ENCODE results near the gene KCNAB2.

Gene KCNAB2

DNA sequence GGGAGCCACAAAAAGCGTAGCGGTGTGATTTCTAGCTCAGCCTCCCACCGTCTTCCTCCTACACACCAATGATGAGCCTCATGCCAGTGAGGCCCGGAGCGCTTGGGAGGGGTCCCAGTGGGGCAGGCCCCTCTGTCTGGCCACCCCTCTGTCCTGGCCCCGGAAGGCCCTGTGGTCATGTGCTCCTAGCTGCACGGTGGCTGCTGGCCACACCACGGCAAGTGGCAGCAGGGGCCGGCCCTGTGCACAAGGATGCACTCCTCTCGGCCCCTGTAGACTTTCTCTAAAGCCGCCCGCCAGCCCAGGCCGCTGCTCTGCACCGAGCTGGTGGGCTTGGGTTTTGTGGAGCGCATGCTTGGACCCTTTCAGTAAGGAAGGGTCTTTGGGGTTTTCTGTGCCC is 53.6 kb downstream of the KCNAB2 start:
- TF ChIP-seq, protein P1, sequence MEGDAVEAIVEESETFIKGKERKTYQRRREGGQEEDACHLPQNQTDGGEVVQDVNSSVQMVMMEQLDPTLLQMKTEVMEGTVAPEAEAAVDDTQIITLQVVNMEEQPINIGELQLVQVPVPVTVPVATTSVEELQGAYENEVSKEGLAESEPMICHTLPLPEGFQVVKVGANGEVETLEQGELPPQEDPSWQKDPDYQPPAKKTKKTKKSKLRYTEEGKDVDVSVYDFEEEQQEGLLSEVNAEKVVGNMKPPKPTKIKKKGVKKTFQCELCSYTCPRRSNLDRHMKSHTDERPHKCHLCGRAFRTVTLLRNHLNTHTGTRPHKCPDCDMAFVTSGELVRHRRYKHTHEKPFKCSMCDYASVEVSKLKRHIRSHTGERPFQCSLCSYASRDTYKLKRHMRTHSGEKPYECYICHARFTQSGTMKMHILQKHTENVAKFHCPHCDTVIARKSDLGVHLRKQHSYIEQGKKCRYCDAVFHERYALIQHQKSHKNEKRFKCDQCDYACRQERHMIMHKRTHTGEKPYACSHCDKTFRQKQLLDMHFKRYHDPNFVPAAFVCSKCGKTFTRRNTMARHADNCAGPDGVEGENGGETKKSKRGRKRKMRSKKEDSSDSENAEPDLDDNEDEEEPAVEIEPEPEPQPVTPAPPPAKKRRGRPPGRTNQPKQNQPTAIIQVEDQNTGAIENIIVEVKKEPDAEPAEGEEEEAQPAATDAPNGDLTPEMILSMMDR (IDR thresholded peaks at IDR 0.05; ENCODE audit: insufficient read depth, low read depth, low read length, missing control alignments): no peak
- no peak overlapping the region for H3K4me3 ChIP-seq (ENCODE audit: low read depth, low read length)
- DNase-seq (ENCODE audit: low read depth): no peak

DNA sequence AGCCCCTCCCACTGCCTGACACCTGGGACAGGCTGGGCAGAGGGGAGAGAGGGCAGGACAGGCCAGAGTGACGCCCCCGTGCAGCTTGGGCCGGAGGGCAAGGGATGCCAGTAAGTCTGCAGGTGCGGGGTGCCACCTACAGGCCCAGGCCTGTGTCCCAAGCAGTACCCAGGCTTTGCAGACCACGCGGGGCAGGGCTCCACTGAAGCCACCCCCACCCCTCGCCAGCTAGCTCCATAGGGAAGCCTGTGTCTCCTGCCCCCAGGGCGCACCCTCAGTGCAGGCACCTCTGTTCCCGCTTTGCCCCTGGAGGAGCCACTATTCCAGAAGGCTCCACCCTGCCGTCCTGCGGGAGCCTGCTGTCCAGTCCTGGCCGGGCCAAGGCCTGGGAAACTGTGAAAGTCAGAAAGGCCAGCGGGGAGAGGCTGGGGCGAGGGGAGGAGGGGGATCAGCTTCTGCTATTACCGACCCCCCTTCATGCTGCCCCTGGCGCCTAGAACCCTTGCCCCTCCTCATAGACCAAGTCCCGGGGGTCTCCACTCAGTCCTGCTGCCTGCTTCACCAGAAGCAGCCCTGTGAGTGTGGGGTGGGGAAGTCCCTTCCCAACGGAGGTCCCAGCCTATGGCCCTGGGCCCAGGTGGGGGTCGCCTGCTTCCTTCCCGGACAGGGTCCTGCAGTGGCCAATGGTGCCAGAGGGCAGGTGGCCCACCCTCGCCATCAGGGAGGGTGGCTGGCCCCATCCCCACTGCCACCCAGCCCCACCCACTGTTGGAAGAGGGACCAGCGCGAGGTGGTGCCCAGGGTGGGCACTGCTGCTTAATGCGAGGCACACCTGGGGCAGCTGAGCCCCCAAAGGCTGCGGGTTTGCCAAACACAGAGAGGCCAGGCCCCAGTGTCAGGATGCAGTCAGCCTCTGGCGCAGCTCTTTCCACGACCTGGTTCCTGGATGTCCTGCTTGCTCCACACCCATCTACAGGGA is 54.4 kb downstream of the KCNAB2 start:
- TF ChIP-seq, protein P1 (IDR thresholded peaks at IDR 0.05; ENCODE audit: insufficient read depth, low read depth, low read length, missing control alignments): peak; percentile 21
- no peak for DNase-seq (ENCODE audit: low read depth)
- no peak overlapping the region for H3K4me3 ChIP-seq (ENCODE audit: low read depth, low read length)

DNA sequence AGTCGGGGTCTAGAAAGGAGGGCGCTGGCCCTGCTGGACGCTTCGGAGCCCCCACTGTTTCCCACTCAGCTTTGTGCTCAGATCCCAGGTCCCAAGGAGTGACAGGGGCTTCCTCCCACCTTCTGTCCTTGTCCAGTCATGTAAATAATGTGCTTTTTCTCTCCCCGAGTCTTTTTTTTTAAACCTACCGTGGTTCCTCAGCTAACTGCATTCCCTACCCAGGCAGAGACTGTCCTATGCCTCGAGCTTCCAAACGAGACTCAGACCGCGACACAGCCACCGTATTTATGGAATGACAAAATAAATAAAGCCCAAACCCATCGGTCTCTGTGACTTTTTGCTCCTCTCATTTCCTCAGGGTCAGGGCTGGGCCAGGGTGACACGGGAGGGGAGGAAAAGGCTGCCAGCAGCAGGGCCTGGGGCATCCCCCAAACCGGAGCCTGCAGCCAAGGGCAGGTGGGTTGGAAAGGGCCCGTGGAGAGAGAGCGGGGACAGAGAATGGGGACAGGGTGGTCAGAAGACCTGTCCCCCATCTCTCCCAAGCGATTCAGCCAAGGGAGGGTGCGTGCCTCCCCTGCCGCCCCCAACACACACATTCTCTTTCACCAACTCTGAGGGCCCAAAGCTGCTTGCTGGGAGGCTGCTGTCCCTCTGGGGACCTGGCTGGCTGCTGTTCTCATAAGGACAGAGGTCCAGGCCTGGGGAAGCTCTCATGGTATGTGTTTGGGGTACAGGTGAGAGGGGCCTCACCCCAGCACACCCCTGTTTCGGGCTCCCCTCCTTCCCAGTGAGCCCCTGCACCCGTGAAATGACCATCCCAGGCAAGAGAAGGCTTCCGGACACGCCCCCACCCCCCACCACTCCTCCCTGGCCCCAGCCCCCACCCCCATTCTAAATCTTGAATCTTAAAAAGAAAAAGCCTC is 55.4 kb downstream of the KCNAB2 start:
- DNase-seq (ENCODE audit: low read depth): no peak
- H3K4me3 ChIP-seq (ENCODE audit: low read depth, low read length): no peak overlapping the region
- TF ChIP-seq, protein P1 (IDR thresholded peaks at IDR 0.05; ENCODE audit: insufficient read depth, low read depth, low read length, missing control alignments): no peak

DNA sequence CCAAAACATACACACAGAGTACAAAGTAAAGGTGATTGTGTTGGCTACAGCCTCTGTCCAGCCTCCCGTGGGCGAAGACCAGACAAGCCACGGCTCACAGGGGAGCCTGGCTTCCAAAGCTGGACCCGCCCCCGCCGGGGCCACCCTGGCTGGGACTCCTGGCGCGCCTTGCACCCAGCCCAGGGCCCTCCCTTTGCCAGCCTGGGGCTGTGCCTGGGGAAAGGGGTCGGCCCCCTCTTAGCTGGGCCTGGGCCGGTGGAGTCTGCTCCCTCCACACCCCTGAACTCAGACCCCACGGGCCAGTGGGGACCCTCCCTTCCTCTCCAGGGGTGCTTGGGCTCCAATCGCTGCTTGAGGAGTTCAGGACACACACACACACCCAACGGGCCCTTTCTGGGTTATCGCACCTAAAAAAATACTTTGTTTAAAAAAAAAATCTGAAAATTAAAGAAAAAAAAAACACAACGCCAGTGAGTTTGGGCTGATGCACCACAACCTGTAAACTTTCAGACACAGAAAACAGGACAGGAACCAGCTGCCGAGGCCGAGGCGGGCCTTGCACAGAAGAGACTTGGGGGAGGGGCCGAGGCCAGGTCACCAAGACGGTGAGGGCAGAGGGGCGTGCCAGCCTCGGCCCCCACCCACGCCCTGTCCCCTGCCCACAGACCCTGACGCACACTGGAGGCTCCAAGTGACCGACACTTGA is 56.3 kb downstream of the KCNAB2 start:
- TF ChIP-seq, protein P1 (IDR thresholded peaks at IDR 0.05; ENCODE audit: insufficient read depth, low read depth, low read length, missing control alignments): no peak
- no peak for DNase-seq (ENCODE audit: low read depth)
- H3K4me3 ChIP-seq (ENCODE audit: low read depth, low read length): no peak overlapping the region

DNA sequence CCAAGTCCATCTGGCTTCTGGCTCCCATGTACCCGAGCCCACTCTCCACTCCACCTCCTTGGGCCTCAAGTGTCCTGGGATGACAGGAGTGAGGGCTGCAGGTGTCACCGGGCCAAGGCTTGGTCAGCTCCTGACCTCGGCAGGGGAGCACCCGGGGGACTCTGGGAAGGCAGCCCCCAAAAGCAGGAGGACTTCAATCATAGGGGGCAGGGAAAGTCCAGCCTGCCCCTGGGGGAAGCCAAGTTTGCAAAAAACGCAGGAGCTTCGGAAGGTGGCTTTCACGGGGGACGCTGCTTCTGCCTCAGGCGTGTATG is 56.8 kb downstream of the KCNAB2 start:
- DNase-seq (ENCODE audit: low read depth): no peak
- no peak overlapping the region for H3K4me3 ChIP-seq (ENCODE audit: low read depth, low read length)
- TF ChIP-seq, protein P1 (IDR thresholded peaks at IDR 0.05; ENCODE audit: insufficient read depth, low read depth, low read length, missing control alignments): no peak

DNA sequence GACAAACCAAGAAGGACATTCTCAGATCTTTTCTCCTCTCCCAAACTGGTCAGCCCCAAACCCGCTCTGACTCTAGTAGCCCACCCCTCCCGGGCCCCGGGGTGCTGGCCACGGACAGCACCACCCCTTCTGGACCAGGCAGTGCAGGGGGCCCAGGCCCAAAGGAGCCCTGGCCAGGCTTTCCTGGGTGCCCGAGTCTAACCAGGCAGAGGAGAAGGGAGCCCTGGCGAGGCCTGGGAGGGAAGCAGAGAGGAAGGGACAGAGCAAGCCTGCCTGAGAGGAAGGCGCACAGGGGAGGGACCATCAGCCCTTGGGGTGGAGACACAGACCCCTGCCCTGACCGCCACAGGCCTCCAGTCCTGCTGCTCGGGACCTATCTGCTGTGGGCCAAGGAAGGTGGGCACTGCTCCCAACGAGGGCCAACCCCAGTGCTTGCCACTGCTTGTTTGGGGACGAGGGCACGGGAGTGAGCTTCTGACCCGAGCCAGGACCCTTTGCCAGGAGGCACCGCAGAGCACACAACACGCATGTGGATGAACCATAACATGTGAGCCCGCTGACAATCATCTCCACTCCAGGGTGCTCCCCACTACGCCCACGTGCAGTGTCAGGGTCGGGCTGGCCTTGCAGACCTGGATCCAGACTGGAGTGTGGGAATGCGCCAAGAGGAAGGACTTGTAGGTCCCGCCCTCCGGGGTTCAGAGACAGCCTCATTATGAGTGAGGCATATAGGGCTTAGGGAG is 57.6 kb downstream of the KCNAB2 start:
- DNase-seq (ENCODE audit: low read depth): no peak
- no peak overlapping the region for H3K4me3 ChIP-seq (ENCODE audit: low read depth, low read length)
- TF ChIP-seq, protein P1 (IDR thresholded peaks at IDR 0.05; ENCODE audit: insufficient read depth, low read depth, low read length, missing control alignments): no peak
